T-helper 9 cell (primary cell): Measurements from ENCODE around the gene TANGO6.
"Not testable (repeated sequence)": the region's sequence is repeated elsewhere in the genome, so short reads cannot be mapped to it uniquely, and the experiment has no call there.

Experiments
- DNase-seq: peaks from one replicate; pipeline ENCODE4 v3.0.0-alpha.2; 2020

The TANGO6 gene

DNA sequence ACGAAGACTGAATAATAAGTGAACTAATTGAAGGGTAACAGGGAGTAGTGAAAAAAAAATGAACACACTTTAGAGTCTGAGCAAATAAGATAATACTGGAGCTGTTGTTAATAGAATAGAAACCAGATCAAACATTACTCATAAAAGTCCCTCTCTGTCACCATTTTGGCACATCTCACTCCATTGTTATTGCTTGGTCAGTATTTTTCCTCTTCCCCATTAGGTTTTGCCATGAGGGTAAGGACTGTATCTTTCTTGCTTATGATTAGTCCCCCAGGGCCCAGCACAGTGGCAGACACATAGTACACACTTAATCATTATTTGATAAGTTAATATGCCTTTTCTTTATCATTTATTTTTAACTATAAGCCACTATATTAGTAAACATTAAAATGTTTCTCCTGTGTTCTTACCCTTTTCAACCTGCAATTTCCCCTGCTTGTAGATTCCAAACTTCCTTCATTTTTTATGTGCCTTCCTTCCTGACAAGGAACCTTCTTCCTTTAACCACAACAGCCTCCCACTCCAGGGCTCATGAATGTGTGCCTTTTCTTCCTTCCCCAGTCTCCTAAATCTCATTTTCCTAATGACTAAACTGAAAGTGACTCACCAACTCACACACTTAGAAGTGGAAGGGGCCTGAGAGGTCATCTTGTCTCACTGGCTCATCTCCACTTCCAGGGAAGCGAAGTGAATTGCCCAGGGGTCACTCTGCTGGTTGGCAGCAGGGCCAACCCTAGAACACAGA lies 173.9 kb downstream of the TANGO6 start:
- DNase-seq = no peak

DNA sequence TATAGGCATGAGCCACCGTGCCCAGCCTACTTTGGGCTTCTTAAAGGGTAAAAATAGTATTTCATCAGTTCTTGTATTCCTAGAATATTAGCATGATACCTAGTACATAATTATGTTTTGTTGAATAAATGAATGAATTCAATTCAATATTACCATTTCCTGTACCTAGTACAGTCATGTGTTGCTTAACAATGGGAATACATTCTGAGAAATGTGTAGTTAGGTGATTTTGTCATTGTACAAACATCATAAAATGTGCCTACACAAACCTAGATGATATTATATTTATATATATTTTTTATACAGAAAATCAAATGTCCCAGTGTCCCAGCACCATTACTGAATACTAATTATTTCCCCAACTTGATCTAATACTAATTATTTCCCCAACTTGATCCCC lies 176.5 kb downstream of the TANGO6 start:
- no peak for DNase-seq

DNA sequence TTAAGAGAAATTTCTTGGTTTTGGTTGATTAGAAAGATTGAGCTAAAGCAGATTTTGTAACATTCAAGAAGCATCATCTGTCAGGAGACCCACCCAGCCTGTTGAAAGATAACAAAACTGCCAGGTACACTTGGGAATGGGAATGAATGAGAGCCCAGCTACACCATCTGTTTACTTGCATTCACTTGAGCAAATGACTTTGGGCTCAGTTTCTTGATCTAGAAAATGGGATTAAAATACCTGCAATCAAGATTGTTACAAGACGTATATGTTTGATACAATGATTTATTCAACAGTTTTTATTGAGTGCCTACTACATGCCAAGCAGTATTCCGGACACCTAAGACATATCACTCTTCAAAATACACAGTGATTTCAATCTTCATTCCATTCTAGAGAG lies 185.8 kb downstream of the TANGO6 start:
- no peak for DNase-seq

DNA sequence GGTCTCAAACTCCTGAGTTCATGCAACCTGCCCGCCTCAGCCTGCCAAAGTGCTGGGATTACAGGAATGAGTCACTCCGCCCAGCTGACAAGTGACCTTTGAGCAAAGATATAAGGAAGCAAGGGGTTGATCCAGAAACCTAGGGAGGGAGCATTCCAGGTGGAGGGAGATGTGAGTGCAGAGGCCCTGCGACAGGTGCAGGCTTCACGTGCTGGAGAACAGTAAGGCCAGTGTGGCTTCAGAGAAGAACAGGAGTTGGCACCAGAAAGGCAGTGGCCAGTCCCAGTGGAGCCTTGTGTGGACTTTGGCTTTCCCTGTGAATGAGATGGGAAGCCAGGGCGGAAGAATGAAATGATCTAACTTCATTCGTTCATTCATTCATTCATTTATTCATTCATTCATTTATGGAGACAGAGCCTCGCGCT lies 188.6 kb downstream of the TANGO6 start:
- no peak for DNase-seq

DNA sequence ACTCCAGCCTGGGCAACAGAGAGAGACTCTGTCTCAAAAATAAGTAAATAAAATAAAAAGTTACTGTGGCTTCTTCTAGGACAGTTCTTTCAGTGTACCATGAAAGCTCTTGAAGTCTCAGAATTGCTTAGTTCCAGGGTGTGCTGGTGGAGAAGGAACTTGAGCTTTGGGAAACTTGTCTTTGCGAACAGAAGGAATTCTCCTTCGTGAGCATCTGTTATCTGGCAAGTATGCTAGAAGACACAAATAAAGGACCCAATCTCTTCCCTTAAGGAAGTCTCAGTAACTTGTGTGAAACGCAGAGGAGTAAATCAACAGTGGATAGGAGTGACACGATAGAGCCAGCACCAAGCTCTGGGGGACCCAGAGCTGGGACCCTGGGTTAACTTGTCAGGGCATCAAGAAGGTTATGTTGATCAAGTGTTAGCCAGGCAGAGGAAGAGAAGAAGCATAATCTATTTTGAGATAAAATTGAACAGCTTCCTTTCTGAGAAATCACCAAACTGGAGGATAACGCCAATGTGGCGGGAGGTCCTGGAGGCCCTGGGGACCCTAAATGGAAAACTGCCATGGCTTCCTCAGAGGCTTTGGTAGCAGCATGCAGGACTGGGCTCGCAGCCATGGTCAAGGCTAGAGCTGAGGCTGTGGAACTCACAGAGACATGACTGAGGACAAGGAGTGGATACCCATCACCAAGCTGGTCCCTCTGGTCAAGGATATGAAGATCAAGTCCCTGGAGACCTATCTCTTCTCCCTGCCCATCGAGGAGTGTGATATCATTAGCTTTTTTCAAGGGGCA lies 190.0 kb downstream of the TANGO6 start:
- DNase-seq = no peak

DNA sequence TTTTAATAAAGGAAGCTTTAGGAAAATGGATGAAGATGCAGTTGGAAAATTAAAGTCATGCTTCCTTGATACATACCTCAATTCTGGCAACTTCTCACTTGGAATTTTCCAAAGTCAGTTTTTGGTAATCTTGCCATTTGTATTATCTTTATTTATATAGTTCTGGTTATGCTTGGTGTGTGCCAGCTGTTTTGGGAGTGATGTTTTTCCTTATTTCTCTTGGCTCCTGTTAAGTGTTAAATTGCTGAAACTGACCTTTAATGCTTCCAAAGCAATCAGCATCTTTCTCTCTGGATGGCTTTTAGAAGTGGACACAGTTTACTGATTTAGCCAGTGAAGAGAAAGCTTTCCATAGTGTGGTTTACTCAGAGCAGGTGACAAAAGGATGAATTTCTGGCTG lies 192.0 kb downstream of the TANGO6 start:
- no peak for DNase-seq

DNA sequence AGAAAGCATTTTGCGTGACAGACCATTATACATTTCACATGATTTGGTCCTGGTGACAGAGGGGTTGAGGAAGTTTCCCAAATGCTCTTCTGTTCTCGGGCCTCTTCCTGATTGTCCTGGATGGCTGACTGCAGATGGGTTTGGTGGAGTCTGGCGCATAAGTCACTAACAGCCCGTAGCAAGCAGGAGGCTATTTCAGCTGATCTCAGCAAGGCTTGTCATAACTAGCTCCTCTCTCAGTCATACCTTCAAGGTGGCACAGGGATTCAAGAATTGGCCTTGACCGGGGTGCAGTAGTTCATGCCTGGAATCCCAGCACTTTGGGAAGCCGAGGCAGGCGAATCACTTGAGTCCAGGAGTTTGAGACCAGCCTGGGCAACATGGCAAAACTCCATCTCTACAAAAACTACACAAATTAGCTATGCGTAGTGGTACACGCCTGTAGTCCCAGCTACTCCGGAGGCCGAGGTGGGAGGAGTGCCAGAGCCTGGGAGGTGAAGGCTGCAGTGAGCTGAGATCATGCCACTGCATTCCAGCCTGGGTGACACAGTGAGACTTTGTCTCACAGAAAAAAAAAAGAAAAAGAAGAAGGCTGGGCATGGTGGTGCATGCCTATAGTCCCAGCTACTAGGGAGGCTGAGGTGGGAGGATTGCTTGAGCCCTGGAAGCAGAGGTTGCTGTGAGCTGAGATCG lies 193.2 kb downstream of the TANGO6 start:
- no peak for DNase-seq

DNA sequence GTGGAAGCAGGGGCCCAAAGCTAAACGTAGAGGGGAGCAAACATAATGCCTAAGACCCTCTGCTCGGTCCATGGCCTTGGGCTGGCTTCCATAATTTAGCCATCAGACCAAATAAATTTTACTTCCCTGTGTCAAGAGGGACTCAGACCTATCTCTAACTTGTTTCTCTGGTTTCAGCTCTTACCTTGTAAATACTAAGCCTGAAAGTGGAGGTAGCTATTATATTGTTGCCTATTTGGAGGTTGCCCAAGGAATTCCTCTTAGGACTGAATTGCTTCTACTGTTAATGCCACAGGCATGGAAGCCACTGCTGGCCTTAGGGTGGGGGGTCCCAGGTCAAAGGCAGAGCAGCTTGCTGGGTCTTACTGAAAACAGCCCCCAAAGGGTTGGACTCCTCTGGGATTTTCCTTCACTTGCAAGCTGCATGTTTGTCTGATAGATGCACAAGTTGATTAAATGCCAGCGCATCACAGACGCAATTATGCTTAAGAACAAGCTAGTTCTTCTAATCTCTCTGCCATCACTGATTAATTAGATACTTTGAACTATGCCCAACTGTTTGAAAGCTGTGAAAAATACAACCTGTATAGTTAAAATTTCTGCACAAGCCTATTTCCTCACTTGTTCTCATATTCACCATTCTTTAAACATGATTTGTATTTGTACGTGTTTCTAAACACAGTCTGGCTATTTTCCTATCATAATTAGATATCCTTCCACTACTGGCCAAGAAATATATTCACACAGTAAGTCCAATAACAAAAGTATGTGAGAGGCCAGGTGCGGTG lies 194.2 kb downstream of the TANGO6 start:
- DNase-seq = no peak

DNA sequence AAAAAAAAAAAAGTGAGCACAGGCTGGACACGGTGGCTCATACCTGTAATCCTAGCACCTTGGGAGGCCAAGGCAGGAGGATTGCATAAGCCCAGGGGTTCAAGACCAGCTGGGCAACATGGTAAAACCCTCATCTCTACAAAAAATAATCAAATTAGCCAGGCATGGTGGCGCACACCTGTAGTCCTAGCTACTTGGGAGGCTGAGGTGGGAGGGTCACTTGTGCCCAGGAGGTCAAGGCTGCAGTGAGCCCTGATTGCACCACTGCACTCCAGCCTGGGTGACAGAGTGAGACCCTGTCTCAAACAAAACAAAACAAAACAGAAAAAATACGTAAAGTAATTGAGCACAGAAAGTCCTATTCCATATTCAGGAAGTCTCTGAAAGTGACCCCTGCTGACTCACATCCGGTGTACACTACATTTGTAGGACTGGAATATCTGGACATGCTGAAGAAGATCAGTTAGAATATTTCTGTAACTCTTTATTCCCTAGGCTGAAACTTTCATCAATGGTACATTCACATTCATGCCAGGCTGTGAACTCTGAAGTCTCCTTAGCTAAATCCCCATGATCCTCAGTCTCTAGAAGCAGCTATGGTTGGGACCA lies 196.1 kb downstream of the TANGO6 start:
- no peak for DNase-seq

DNA sequence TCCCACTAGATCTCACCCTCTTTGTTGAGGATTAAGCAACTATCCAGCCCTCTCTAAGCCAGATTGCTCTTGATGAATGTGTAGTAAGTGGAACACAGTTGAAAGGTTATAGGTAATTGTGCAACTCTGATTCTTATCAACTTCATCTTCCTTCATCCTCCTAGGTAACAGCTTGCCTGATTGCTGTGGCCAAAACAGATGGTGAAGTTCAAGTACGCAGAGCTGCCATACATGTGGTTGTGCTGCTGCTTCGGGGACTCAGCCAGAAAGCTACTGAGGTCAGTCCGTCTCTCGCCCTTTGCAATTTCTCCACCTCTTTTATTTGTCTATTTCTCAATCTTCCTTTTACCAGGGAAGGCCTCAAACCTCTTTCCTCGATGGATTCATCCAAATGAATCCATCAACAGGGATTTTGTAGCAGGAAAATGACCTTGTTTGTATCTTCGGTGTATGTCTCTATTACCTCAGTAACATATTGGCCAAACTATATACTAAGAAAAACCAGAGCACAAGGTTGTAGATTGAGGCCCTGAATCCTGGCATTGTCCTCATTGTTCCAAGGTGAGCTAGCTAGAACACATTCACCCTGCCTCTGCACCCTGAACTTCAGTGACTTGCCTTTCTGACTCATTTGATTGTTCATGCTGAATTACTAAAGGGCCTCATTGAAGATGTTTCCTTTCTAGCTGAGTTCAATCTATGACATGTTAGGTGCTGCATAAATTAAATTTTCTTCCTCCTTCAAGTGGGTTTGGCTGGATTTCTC lies 197.0 kb downstream of the TANGO6 start:
- DNase-seq = no peak

DNA sequence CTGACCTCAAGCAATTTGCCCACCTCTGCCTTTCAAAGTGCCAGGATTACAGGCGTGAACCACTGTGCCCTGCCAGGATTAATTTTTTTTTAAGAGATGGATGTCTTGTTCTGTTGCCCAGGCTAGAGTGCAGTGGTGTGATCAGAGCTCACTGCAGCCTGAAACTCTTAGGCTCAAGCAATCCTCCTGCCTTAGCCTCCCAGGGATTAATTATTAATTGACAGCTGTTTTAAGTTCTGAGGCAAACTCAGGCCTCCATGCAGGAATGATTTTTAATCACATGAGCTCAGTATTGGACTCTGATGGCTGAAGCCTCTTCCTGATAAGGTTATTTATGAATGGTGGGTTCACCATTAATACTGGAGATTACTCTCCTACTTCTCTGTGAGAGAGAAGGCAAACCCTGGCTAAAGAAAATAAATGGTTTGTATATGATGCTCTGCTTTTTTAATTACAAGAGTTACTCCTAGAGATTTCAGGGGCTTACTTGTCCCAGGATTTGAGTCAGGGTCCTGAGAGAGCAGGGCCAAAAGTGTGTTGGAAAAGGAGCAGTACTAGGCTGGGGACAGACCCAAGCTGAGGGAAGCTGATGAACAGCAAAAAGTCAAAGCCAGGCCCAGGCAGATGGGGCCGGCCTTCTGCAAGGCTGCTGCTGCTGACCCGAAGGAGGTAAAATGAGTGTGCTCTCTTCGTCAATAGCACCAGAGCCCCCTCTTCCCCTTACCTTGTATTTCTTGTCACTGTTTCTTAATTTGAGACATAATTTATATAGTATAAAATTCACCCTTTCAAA lies 205.2 kb downstream of the TANGO6 start:
- DNase-seq = no peak

DNA sequence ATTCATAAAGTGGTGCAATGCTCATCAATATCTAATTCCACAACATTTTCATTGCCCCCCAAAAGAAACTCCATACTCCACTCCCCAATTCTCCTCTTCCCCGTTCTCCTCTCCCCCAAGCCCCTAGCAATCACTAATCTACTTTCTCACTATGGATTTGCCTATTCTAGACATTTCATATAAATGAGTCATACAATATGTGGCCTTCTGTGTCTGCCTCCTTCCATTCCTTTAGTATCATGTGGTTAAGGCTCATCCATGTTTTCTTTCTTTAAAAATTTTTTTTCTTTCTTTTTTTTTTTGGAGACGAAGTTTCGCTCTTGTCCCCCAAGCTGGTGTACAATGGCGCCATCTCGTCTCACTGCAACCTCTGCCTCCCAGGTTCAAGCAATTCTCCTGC lies 205.8 kb downstream of the TANGO6 start:
- DNase-seq = no peak

DNA sequence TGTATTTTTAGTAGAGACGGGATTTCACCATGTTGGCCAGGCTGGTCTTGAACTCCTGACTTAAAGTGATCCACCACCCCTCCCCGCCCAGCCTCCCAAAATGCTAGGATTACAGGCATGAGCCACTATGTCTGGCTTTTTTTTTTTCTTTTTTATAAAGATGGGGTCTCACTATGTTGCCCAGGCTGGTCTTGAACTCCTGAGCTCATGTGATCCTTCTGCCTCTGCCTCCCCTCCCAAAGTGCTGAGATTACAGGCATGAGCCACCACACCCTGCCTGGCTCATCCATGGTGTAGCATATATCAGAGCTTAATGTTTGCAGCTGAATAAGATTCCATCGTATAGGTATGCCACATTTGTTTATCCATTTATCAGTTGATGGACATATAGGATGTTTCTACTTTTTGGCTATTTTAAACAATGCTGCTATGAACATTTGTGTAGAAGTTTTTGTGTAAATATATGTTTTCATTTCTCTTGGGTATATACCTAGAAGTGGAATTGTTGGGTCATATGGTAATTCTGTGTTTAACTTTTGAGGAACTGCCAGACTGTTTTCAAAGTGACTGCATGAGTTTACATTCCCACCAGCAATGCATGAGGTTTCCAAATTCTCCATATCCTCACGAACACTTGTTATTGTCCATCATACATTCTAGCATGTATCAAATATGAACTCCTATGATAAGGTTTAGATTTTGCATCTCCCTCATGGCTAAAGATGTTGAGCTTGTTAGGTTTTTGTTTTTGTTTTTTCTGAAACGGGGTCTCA lies 206.5 kb downstream of the TANGO6 start:
- DNase-seq = no peak

DNA sequence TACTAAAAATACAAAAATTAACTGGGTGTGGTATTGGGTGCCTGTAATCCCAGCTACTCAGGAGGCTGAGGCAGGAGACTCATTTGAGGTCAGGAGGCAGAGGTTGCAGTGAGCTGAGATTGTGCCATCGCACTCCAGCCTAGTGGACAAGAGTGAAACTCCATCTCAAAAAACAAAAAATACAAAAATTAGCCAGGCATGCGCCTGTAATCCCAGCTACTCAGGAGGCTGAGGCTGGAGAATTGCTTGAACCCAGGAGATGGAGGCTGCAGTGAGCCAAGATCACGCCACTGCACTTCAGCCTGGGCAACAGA lies 208.1 kb downstream of the TANGO6 start:
- DNase-seq = not testable (repeated sequence)

DNA sequence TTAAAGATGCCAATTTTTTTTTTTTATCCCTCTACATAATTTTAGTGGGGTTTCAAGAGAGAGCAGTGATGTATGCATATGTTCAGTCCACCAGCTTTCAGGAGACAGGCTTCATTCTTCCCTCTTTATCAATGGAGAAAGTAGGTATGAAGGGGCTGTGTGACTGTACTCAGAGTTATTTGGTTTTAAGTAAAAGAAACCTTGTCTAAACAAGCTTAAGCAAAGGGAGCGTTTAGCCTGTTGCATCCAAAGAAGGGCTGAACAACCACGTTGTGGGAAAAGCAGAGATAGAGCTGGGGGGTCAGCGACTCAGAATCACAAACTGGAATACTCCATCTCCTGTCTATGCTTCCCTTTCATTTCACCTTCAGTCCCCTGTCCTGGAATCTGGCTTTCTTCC lies 211.7 kb downstream of the TANGO6 start:
- no peak for DNase-seq

DNA sequence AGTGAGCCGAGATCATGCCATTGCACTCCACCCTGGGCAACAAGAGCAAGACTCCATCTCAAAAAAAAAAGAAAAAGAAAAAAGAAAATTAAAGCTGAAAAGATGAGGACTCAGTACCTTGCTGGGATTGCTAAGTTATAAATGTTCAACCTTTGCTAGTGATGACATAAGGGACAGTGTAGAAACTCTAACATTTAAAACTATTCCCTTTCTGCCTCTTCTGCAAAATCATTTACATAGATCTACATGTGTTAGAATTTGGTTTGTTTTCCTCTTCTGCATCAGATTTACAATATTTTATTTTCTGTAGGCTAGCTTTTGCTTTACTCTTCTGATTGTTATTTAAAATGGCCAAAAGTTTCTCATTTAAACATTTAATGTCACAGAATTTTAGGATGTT lies 212.6 kb downstream of the TANGO6 start:
- no peak for DNase-seq

DNA sequence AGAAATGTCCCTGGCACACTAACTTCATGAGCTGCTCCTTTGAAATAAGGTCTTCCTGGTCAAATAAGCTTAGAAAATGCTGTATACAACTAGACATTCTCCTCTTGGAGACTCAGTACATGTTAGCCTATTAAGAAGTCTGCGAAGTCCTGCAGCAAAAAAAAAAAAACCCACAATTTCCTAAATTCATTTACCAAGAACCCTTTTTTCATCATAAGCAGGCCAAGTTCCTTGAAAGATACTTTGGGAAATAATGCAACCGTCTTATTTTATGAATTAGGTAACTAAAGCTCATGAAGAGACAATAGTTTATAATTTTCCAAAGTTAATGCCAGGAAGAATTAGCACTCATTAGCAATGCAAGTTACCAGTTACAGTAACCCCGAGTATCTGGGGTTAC lies 213.1 kb downstream of the TANGO6 start:
- no peak for DNase-seq

DNA sequence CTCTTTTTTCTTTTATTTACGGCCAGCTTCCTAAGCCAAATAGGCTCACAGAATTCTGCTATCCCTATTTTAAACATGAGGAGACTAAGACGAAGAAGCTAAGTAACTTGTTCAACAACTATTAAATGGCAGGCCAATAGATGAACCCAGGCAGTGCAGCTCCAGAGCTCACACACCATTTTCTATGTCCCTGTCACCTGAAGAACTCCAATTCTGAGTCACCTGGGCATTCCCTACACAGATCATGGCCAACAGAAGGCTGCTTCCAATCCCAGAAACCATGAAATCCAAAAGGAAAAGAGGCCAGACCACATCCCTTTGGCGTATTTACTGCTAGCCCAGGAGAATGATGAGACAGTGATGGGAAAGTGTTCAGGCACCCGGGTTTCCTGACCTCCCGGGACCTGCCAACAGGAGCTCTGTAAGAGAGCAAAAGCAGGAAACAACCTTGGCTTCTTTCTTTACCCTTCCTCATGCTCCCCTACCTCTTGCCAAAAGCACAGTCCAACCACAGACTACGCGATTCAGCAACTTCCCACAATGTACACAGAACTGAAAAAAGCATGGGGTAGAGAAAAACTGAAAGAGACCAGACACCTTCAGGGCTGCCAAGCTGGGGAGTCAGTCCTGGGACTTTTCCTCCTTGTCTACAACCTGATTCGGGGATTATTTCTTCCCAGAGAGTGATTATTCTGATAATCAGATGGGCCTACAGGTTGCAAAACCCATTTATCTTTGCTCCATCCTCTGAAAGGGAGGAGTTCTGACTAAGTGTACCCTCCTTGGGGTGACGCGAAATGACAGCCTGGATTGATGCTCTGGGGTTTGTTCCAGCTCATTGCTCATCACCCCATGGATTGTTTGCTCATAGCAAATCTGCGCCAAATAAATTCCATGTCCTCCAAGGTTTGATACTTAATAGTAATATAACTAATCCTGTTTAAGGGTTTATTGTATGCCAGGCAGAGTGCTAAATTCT lies 214.4 kb downstream of the TANGO6 start:
- no peak for DNase-seq

DNA sequence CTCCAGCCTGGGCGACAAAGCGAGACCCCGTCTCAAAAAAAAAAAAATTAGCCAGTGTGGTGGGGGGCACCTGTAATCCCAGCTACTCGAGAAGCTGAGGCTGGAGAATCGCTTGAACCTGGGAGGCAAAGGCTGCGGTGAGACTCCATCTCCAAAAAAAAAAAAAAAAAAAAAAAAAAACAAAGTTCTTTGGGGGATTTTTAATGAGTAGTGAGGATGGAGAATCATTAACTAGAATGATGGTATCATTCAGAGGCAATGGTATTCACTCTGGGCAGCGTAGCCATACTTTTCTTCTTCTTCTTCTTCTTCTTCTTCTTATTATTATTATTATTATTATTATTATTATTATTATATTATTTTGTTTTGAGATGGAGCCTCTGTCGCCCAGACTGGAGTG lies 220.2 kb downstream of the TANGO6 start:
- not testable (repeated sequence) for DNase-seq
